SK-N-SH (cell line): ENCODE results near the gene UNKL. TPM values are rescaled to one million over a fixed set of nuclear protein-coding genes. Genes with fewer than 3 reads are reported as not detected.

ENCODE experiments used
- CTCF ChIA-PET: fragments of 300-600, 350-600 bp; formaldehyde crosslinking; extraction: SDS; loops from one replicate; lab custom pipeline; 2021; lab: Yijun Ruan, JAX
- POLR2A ChIA-PET: fragments of 350-600 bp; sonication (Branson Sonifier 250); formaldehyde crosslinking; extraction: SDS; loops from one replicate; lab custom pipeline; 2020; ENCODE audit warnings: antibody characterized with exemption, inconsistent platforms; lab: Yijun Ruan, JAX
- DNase-seq: peaks from one replicate; pipeline ENCODE4 v3.0.0; 2012
- H2AFZ ChIP-seq: fragments of 200-600 bp; sonication (generic); 2 replicates; pipeline ENCODE4 v1.8.1; 2016; ENCODE audit warnings: antibody characterized with exemption, mild to moderate bottlenecking, low read depth
- H3F3A ChIP-seq: fragments of 200-600 bp; sonication (generic); replicated peaks from 2 replicates; pipeline ENCODE3; 2016; ENCODE audit warnings: antibody characterized with exemption, mild to moderate bottlenecking; ENCODE audit not compliant: insufficient read depth
- H3K27ac ChIP-seq, 2 experiments: fragments of 200-500 bp in 1 of 2; fragments of 200-600 bp in 1 of 2; sonication (Bioruptor generic) in 1 of 2; sonication (generic), shearing (Covaris generic) in 1 of 2; 2 replicates each; pipeline versions ENCODE4 v1.5.1 to v1.6.1; 2014 to 2016; ENCODE audit warnings: low read depth in 2 of 2, inconsistent platforms in 1 of 2, low read length in 1 of 2, mild to moderate bottlenecking in 1 of 2, mixed read lengths in 1 of 2
- H3K27me3 ChIP-seq: fragments of 200-600 bp; sonication (generic), shearing (Covaris generic); 2 replicates; pipeline ENCODE4 v1.6.1; 2016; ENCODE audit warnings: mixed run types; ENCODE audit not compliant: insufficient read depth
- H3K36me3 ChIP-seq, 2 experiments: fragments of 200-500 bp in 1 of 2; fragments of 200-600 bp in 1 of 2; sonication (Bioruptor generic) in 1 of 2; sonication (generic) in 1 of 2; replicated peaks in 1 of 2; 2 replicates each; pipeline versions ENCODE3 to v1.5.1; 2014 to 2016; ENCODE audit warnings: low read length in 1 of 2, mild to moderate bottlenecking in 1 of 2; ENCODE audit not compliant: insufficient read depth in 2 of 2, control insufficient read depth in 1 of 2
- H3K4me1 ChIP-seq, 2 experiments: fragments of 200-500 bp in 1 of 2; fragments of 200-600 bp in 1 of 2; sonication (Bioruptor generic) in 1 of 2; sonication (generic), shearing (Covaris generic) in 1 of 2; 2 replicates each; pipeline versions ENCODE4 v1.5.1 to v1.6.1; 2014 to 2016; ENCODE audit warnings: low read depth in 1 of 2, low read length in 1 of 2, mixed run types in 1 of 2; ENCODE audit not compliant: insufficient read depth in 2 of 2, control insufficient read depth in 1 of 2
- H3K4me2 ChIP-seq: fragments of 200-600 bp; sonication (generic), shearing (Covaris generic); 2 replicates; pipeline ENCODE4 v1.6.1; 2017; ENCODE audit warnings: mixed run types
- H3K4me3 ChIP-seq, 2 experiments: fragments of 200-500 bp in 1 of 2; fragments of 200-600 bp in 1 of 2; sonication (Bioruptor generic) in 1 of 2; sonication (generic), shearing (Covaris generic) in 1 of 2; 2 replicates each; pipeline versions ENCODE4 v1.5.1 to v1.8.1; 2014 to 2016; ENCODE audit warnings: low read depth in 2 of 2, inconsistent platforms in 1 of 2, low read length in 1 of 2, mild to moderate bottlenecking in 1 of 2, mixed read lengths in 1 of 2, moderate library complexity in 1 of 2
- H3K79me2 ChIP-seq: fragments of 200-600 bp; sonication (generic); 2 replicates; pipeline ENCODE4 v1.8.1; 2017; ENCODE audit warnings: mild to moderate bottlenecking; ENCODE audit not compliant: insufficient read depth
- H3K9ac ChIP-seq: fragments of 200-600 bp; sonication (generic); 2 replicates; pipeline ENCODE4 v1.6.1; 2017; ENCODE audit warnings: mixed run types
- H3K9me2 ChIP-seq: fragments of 200-600 bp; sonication (generic); 2 replicates; pipeline ENCODE4 v1.6.1; 2017; ENCODE audit warnings: mixed run types
- H3K9me3 ChIP-seq: fragments of 200-600 bp; sonication (generic); 2 replicates; pipeline ENCODE4 v1.6.1; 2017; ENCODE audit warnings: mixed run types, mild to moderate bottlenecking, moderate library complexity
- H4K20me1 ChIP-seq: fragments of 200-600 bp; sonication (generic); 2 replicates; pipeline ENCODE4 v1.6.1; 2017; ENCODE audit warnings: mild to moderate bottlenecking, mixed run types; ENCODE audit not compliant: insufficient read depth
- CHD2 ChIP-seq: fragments of 150-350 bp; IDR thresholded peaks from 2 replicates; pipeline ENCODE4 v1.6.1; 2018; ENCODE audit warnings: low read length; ENCODE audit not compliant: partially characterized antibody
- ELF1 ChIP-seq: IDR thresholded peaks from 2 replicates; pipeline ENCODE4 v1.4.0; 2012
- EP300 ChIP-seq, 2 experiments: IDR thresholded peaks; 2 replicates each; pipeline versions ENCODE4 v1.4.0 to v1.6.1; 2012; ENCODE audit warnings: borderline replicate concordance in 1 of 2, low read depth in 1 of 2, low read length in 1 of 2
- EZH2phosphoT487 ChIP-seq: fragments of 200-600 bp; sonication (generic); IDR thresholded peaks from 2 replicates; pipeline ENCODE4 v1.6.1; 2017; ENCODE audit warnings: low read depth, mixed run types, mild to moderate bottlenecking, antibody characterized with exemption, moderate library complexity, borderline replicate concordance
- GABPA ChIP-seq: IDR thresholded peaks from 2 replicates; pipeline ENCODE4 v1.4.0; 2012; ENCODE audit warnings: low read depth, mild to moderate bottlenecking
- POLR2AphosphoS5 ChIP-seq: IDR thresholded peaks from 2 replicates; pipeline ENCODE4 v1.6.1; 2012; ENCODE audit warnings: low read depth, low read length
- RAD21 ChIP-seq: IDR thresholded peaks from 2 replicates; pipeline ENCODE4 v1.6.1; 2012; ENCODE audit warnings: mild to moderate bottlenecking, low read length
- RCOR1 ChIP-seq: fragments of 150-350 bp; IDR thresholded peaks from 2 replicates; pipeline ENCODE4 v1.6.1; 2017; ENCODE audit warnings: antibody characterized with exemption, low read length
- RXRA ChIP-seq: IDR thresholded peaks from 2 replicates; pipeline ENCODE4 v1.4.0; 2012; ENCODE audit warnings: low read depth, mild to moderate bottlenecking, borderline replicate concordance
- SMC3 ChIP-seq: IDR thresholded peaks from 2 replicates; pipeline ENCODE4 v1.6.1; 2012; ENCODE audit warnings: low read depth, low read length, improper control_type of control experiment
- TAF1 ChIP-seq: IDR thresholded peaks from 2 replicates; pipeline ENCODE4 v1.6.1; 2012; ENCODE audit warnings: low read depth, mild to moderate bottlenecking, low read length, moderate library complexity, borderline replicate concordance
- YY1 ChIP-seq: IDR thresholded peaks from 2 replicates; pipeline ENCODE4 v1.4.0; 2012; ENCODE audit warnings: low read depth, mild to moderate bottlenecking
- WGBS: methylation state at CpG from one replicate; pipeline ENCODE4 v1.1.6; 2017; ENCODE audit warnings: low lambda C conversion rate; 5-methylcytosine and 5-hydroxymethylcytosine counted together
- polyA plus RNA-seq, 3 experiments: library from polyadenylated mRNA; depleted of rRNA; stranded (reverse); fragments of >200 nt; gene quantifications; 2 replicates each; pipeline ENCODE4 v1.2.3, GENCODE V29; 2012
- TF ChIP-seq, protein P1 (sequence below): IDR thresholded peaks from 2 replicates; pipeline ENCODE4 v1.4.0; 2012; ENCODE audit warnings: low read depth, borderline replicate concordance

Gene UNKL
- polyA plus RNA-seq, 1 of the 3 experiments (the other 2 are of a cell fraction) = 16.4 TPM

GRCh38 chr16:1327619-1327947, 86.9 kb downstream of the UNKL start:
- H4K20me1 ChIP-seq = peaks cover 15% of the 10 kb centered on the region; the same call in 1 of the 2 replicates
- H3K4me2 ChIP-seq = no peak overlapping the region
- H3K9me2 ChIP-seq = no peaks in the 10 kb centered on the region
- ChIA-PET CTCF (interaction anchor here (2.4 kb wide), 1 partner anchor 10 kb away, joined by 14 read pairs; no protein-coding TSS in a partner anchor), POLR2A (no interaction called here)
- H3K36me3 ChIP-seq = peaks cover 0 to 22% of the 10 kb centered on the region in 2 experiments
- no peak for DNase-seq
- WGBS = 90% methylated on average over 2 of the region's 5 CpGs
- peaks cover 14% of the 10 kb centered on the region for H3K27me3 ChIP-seq
- H3K79me2 ChIP-seq = no peaks in the 10 kb centered on the region
- H3K4me3 ChIP-seq = no peak overlapping the region
- no peaks in the 10 kb centered on the region for H3K9me3 ChIP-seq
- H3K27ac ChIP-seq = no peak overlapping the region
- TF ChIP-seq EZH2phosphoT487 (no peak), RAD21 (no peak), GABPA (no peak), ELF1 (no peak), TAF1 (no peak), CHD2 (no peak), RXRA (no peak), RCOR1 (no peak), YY1 (no peak), POLR2AphosphoS5 (no peak), EP300 (IDR thresholded peaks at IDR 0.05; ENCODE audit: borderline replicate concordance in 1 of 2, low read depth in 1 of 2, low read length in 1 of 2) (no peak)
- TF ChIP-seq, protein P1, sequence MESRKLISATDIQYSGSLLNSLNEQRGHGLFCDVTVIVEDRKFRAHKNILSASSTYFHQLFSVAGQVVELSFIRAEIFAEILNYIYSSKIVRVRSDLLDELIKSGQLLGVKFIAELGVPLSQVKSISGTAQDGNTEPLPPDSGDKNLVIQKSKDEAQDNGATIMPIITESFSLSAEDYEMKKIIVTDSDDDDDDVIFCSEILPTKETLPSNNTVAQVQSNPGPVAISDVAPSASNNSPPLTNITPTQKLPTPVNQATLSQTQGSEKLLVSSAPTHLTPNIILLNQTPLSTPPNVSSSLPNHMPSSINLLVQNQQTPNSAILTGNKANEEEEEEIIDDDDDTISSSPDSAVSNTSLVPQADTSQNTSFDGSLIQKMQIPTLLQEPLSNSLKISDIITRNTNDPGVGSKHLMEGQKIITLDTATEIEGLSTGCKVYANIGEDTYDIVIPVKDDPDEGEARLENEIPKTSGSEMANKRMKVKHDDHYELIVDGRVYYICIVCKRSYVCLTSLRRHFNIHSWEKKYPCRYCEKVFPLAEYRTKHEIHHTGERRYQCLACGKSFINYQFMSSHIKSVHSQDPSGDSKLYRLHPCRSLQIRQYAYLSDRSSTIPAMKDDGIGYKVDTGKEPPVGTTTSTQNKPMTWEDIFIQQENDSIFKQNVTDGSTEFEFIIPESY = no peak
- peaks cover 1% of the 10 kb centered on the region for H3F3A ChIP-seq
- H2AFZ ChIP-seq = no peak overlapping the region
- H3K4me1 ChIP-seq = peaks cover 0 to 13% of the 10 kb centered on the region in 2 experiments; a peak in 1 of 4 replicates
- no peak overlapping the region for H3K9ac ChIP-seq

DNA sequence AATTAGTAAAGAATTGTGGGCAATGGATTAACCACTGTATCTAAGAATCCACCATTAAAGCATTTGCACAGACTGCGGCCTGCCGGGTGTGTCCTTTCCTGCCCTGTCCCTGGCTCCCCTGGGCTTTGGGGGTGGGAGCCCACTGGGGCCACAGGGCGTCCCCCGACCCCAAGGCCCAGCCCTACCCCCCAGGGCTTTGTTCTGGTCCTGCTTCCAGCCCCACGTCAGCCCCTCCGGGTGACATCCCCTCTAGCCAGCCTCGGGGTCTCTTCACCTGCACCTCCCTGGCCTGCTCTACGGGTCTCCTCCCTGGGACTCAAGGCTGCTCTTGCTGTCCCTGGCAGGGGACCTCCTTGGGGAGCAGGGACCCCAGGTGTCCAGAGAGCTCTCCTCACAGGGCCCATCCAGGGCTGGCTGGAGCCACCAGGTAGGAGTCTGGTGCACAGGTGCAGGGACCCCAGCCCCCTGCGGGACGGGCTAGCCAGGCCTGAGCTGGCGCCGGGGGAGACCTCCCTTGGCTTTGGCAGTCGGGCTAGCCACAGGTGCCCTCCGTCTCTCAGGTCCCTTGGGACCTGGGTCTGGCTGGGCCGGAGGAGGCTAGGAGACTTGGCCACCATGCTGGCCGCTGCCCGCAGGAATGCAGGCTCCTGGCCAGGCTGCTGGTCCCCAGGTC, 87.4 kb downstream of the UNKL start:
- Histone ChIP-seq H3K36me3 (peaks cover 0 to 22% of the 10 kb centered on the region in 2 experiments), H4K20me1 (peaks cover 11% of the 10 kb centered on the region; the same call in 1 of the 2 replicates), H3F3A (peaks cover 5% of the 10 kb centered on the region), H3K4me2 (no peak overlapping the region), H2AFZ (no peak overlapping the region)
- 80% methylated on average over 2 of the region's 17 CpGs for WGBS
- POLR2A ChIA-PET = no interaction called here
- CTCF ChIA-PET = interaction anchor here (1.0 to 2.4 kb wide), 3 partner anchors 10 to 27 kb away, joined by 3 to 14 read pairs (median 4); partner anchors contain the start of gene UBE2I
- TF ChIP-seq SMC3 = no peak
- TF ChIP-seq, all 33 proteins: peak for 0
- no peak overlapping the region for H3K4me3 ChIP-seq
- no peak overlapping the region for H3K9ac ChIP-seq
- H3K4me1 ChIP-seq = peaks cover 0 to 9% of the 10 kb centered on the region in 2 experiments; a peak in 1 of 4 replicates
- no peak for DNase-seq
- no peak overlapping the region for H3K27ac ChIP-seq
- H3K9me2 ChIP-seq = no peaks in the 10 kb centered on the region
- peaks cover 9% of the 10 kb centered on the region; the same call in 1 of the 2 replicates for H3K27me3 ChIP-seq
- H3K79me2 ChIP-seq = no peaks in the 10 kb centered on the region
- no peaks in the 10 kb centered on the region for H3K9me3 ChIP-seq
